Central memory CD8-positive, alpha-beta T cell (primary cell): ENCODE measurements around the gene PLD4.
"Not testable (repeated sequence)": the region's sequence is repeated elsewhere in the genome, so short reads cannot be mapped to it uniquely, and the experiment has no call there.

Experiments
- ATAC-seq: fragments of 150-1000 bp; cut with Tn5 transposase; replicated peaks from 2 replicates; pipeline ENCODE4 v1.10.0; 2022; ENCODE audit warnings: mild to moderate bottlenecking, moderate FRiP score, moderate number of reproducible peaks; ENCODE audit not compliant: poor library complexity, severe bottlenecking; ENCODE audit errors: extremely low read depth
- DNase-seq, 2 donors: peaks; one replicate each; pipeline ENCODE4 v3.0.0; 2021; ENCODE audit warnings: low spot score in 2 of 2
- H3K27ac Mint-ChIP-seq: one replicate; pipeline ENCODE4 v1.8.0; 2022; ENCODE audit warnings: low read depth, mild to moderate bottlenecking, moderate library complexity, mixed read lengths
- H3K27me3 Mint-ChIP-seq: one replicate; pipeline ENCODE4 v1.8.0; 2022; ENCODE audit warnings: mixed read lengths
- H3K36me3 Mint-ChIP-seq: one replicate; pipeline ENCODE4 v1.8.0; 2022; ENCODE audit warnings: mild to moderate bottlenecking, moderate library complexity, mixed read lengths; ENCODE audit not compliant: insufficient read depth
- H3K4me1 Mint-ChIP-seq: one replicate; pipeline ENCODE4 v1.8.0; 2022; ENCODE audit warnings: mixed read lengths
- H3K4me3 Mint-ChIP-seq: one replicate; pipeline ENCODE4 v1.8.0; 2022; ENCODE audit warnings: mild to moderate bottlenecking, moderate library complexity, mixed read lengths
- H3K9me3 Mint-ChIP-seq: one replicate; pipeline ENCODE4 v1.8.0; 2022; ENCODE audit warnings: mixed read lengths

Gene PLD4

GRCh38 chr14:104898870-104899510, 25.7 kb upstream of the PLD4 start:
- Mint-ChIP-seq H3K27ac (no peak overlapping the region), H3K9me3 (no peaks in the 10 kb centered on the region), H3K4me3 (no peak overlapping the region)

GRCh38 chr14:104899781-104900180, 24.9 kb upstream of the PLD4 start:
- no peaks in the 10 kb centered on the region for H3K4me1 Mint-ChIP-seq
- H3K4me3 Mint-ChIP-seq = no peak overlapping the region
- no peak overlapping the region for H3K27ac Mint-ChIP-seq

More at GRCh38 chr14:104898870-104899510, 25.7 kb upstream of the PLD4 start:
- no peak for ATAC-seq
- no peaks in the 10 kb centered on the region for H3K36me3 Mint-ChIP-seq
- no peaks in the 10 kb centered on the region for H3K4me1 Mint-ChIP-seq
- DNase-seq = no peak
- peaks cover 12% of the 10 kb centered on the region for H3K27me3 Mint-ChIP-seq

GRCh38 chr14:104900639-104901512, 23.8 kb upstream of the PLD4 start:
- no peak for DNase-seq
- Mint-ChIP-seq H3K36me3 (no peaks in the 10 kb centered on the region), H3K27me3 (peaks cover 22% of the 10 kb centered on the region), H3K4me3 (no peak overlapping the region), H3K9me3 (no peaks in the 10 kb centered on the region), H3K27ac (no peak overlapping the region), H3K4me1 (no peaks in the 10 kb centered on the region)
- no peak for ATAC-seq

More at GRCh38 chr14:104899781-104900180, 24.9 kb upstream of the PLD4 start:
- DNase-seq (no peak), ATAC-seq (no peak)
- Mint-ChIP-seq H3K27me3 (peaks cover 20% of the 10 kb centered on the region), H3K36me3 (no peaks in the 10 kb centered on the region), H3K9me3 (no peaks in the 10 kb centered on the region)

- ATAC-seq (no peak), DNase-seq (no peak)
- no peaks in the 10 kb centered on the region for H3K9me3 Mint-ChIP-seq
- no peaks in the 10 kb centered on the region for H3K36me3 Mint-ChIP-seq
- no peak overlapping the region for H3K27ac Mint-ChIP-seq
- H3K27me3 Mint-ChIP-seq = peaks cover 41% of the 10 kb centered on the region
- no peak overlapping the region for H3K4me3 Mint-ChIP-seq
- no peaks in the 10 kb centered on the region for H3K4me1 Mint-ChIP-seq
These were observed 20.7 kb upstream of the PLD4 start for GRCh38 chr14:104903990-104904389.

- H3K9me3 Mint-ChIP-seq, H3K4me1 Mint-ChIP-seq, H3K27ac Mint-ChIP-seq, DNase-seq, ATAC-seq, H3K36me3 Mint-ChIP-seq, H3K4me3 Mint-ChIP-seq: not testable (repeated sequence)
- H3K27me3 Mint-ChIP-seq = peaks cover 47% of the 10 kb centered on the region
These were observed 19.8 kb upstream of the PLD4 start for GRCh38 chr14:104904650-104905578.

- H3K9me3 Mint-ChIP-seq, DNase-seq, H3K36me3 Mint-ChIP-seq, H3K4me1 Mint-ChIP-seq, ATAC-seq, H3K27ac Mint-ChIP-seq, H3K4me3 Mint-ChIP-seq: not testable (repeated sequence)
- peaks cover 53% of the 10 kb centered on the region for H3K27me3 Mint-ChIP-seq
These were observed 19.1 kb upstream of the PLD4 start for GRCh38 chr14:104905579-104905933.

GRCh38 chr14:104908303-104908702, 16.4 kb upstream of the PLD4 start:
- H3K4me1 Mint-ChIP-seq = no peaks in the 10 kb centered on the region
- no peak overlapping the region for H3K4me3 Mint-ChIP-seq
- no peak for DNase-seq
- peaks cover 71% of the 10 kb centered on the region for H3K27me3 Mint-ChIP-seq
- no peak for ATAC-seq
- no peaks in the 10 kb centered on the region for H3K36me3 Mint-ChIP-seq
- no peak overlapping the region for H3K27ac Mint-ChIP-seq
- no peaks in the 10 kb centered on the region for H3K9me3 Mint-ChIP-seq

GRCh38 chr14:104912053-104912452, 12.6 kb upstream of the PLD4 start:
- DNase-seq (no peak), ATAC-seq (no peak)
- Mint-ChIP-seq H3K9me3 (no peaks in the 10 kb centered on the region), H3K4me3 (no peak overlapping the region), H3K27ac (no peak overlapping the region), H3K27me3 (peaks cover 76% of the 10 kb centered on the region), H3K36me3 (no peaks in the 10 kb centered on the region), H3K4me1 (no peaks in the 10 kb centered on the region)

GRCh38 chr14:104913435-104913834, 11.2 kb upstream of the PLD4 start:
- Mint-ChIP-seq H3K27ac (no peak overlapping the region), H3K9me3 (no peaks in the 10 kb centered on the region), H3K27me3 (peaks cover 62% of the 10 kb centered on the region), H3K4me3 (no peak overlapping the region), H3K4me1 (no peaks in the 10 kb centered on the region), H3K36me3 (no peaks in the 10 kb centered on the region)
- ATAC-seq (no peak), DNase-seq (no peak)

GRCh38 chr14:104917116-104917515, 7.6 kb upstream of the PLD4 start:
- Mint-ChIP-seq H3K4me1 (no peaks in the 10 kb centered on the region), H3K27me3 (peaks cover 56% of the 10 kb centered on the region), H3K4me3 (no peak overlapping the region), H3K36me3 (no peaks in the 10 kb centered on the region), H3K27ac (no peak overlapping the region), H3K9me3 (no peaks in the 10 kb centered on the region)
- ATAC-seq (no peak), DNase-seq (no peak)

GRCh38 chr14:104917993-104918392, 6.7 kb upstream of the PLD4 start:
- Mint-ChIP-seq H3K4me1 (no peaks in the 10 kb centered on the region), H3K4me3 (no peak overlapping the region), H3K36me3 (no peaks in the 10 kb centered on the region), H3K27me3 (peaks cover 52% of the 10 kb centered on the region), H3K9me3 (no peaks in the 10 kb centered on the region), H3K27ac (no peak overlapping the region)
- DNase-seq (no peak), ATAC-seq (no peak)

- not testable (repeated sequence) for H3K4me1 Mint-ChIP-seq
These were observed 5.3 kb upstream of the PLD4 start for GRCh38 chr14:104919152-104919992.

More at GRCh38 chr14:104919152-104919992, 5.3 kb upstream of the PLD4 start:
- not testable (repeated sequence) for DNase-seq, H3K9me3 Mint-ChIP-seq, H3K36me3 Mint-ChIP-seq, ATAC-seq, H3K27ac Mint-ChIP-seq, H3K4me3 Mint-ChIP-seq
- peaks cover 38% of the 10 kb centered on the region for H3K27me3 Mint-ChIP-seq
